Osteoblast (primary cell): Measurements from ENCODE around the gene RAVER1. TPM values are rescaled to one million over a fixed set of nuclear protein-coding genes. Genes with fewer than 3 reads are reported as not detected.
A peak's percentile ranks its signal among the peaks of the same experiment; 100 is the strongest.

Source experiments
- DNase-seq: peaks from one replicate; pipeline ENCODE4 v3.0.0; 2011; ENCODE audit warnings: low spot score, mixed read lengths; ENCODE audit not compliant: insufficient read length; ENCODE audit errors: missing footprints
- H2AFZ ChIP-seq: 2 replicates; pipeline ENCODE4 v1.6.0; 2011; ENCODE audit warnings: mild to moderate bottlenecking, low read length
- H3K27ac ChIP-seq: 2 replicates; pipeline ENCODE4 v1.5.1; 2011; ENCODE audit warnings: mild to moderate bottlenecking, low read depth, low read length, moderate library complexity
- H3K27me3 ChIP-seq: 2 replicates; pipeline ENCODE4 v1.6.0; 2012; ENCODE audit warnings: mild to moderate bottlenecking, control low read depth, inconsistent platforms, low read length, moderate library complexity; ENCODE audit not compliant: insufficient read depth
- H3K36me3 ChIP-seq: 2 replicates; pipeline ENCODE4 v1.5.1; 2011; ENCODE audit warnings: mild to moderate bottlenecking, low read length, control low read depth, moderate library complexity; ENCODE audit not compliant: insufficient read depth
- H3K4me1 ChIP-seq: 2 replicates; pipeline ENCODE4 v1.5.1; 2011; ENCODE audit warnings: mild to moderate bottlenecking, low read length, control low read depth, moderate library complexity; ENCODE audit not compliant: insufficient read depth
- H3K4me2 ChIP-seq: 2 replicates; pipeline ENCODE4 v1.6.0; 2011; ENCODE audit warnings: mild to moderate bottlenecking, low read length; ENCODE audit not compliant: insufficient read depth
- H3K4me3 ChIP-seq: fragments of 200-600 bp; sonication (generic); 3 replicates; pipeline ENCODE4 v1.5.1; 2012; ENCODE audit warnings: mild to moderate bottlenecking, low read length, inconsistent platforms; ENCODE audit not compliant: insufficient read depth
- H3K79me2 ChIP-seq: 2 replicates; pipeline ENCODE4 v1.6.0; 2012; ENCODE audit warnings: mild to moderate bottlenecking, low read length, control low read depth, inconsistent platforms; ENCODE audit not compliant: insufficient read depth
- H3K9me3 ChIP-seq: 2 replicates; pipeline ENCODE4 v1.5.1; 2011; ENCODE audit warnings: low read depth, low read length, control low read depth
- H4K20me1 ChIP-seq: 2 replicates; pipeline ENCODE4 v1.6.0; 2012; ENCODE audit warnings: mild to moderate bottlenecking, low read length, control low read depth; ENCODE audit not compliant: insufficient read depth
- total RNA-seq: library from RNA; depleted of rRNA; stranded (reverse); fragments of >200 nt; gene quantifications from 2 replicates; pipeline ENCODE4 v1.2.3, GENCODE V29; 2012
- TF ChIP-seq, protein P1 (sequence below): IDR thresholded peaks from 2 replicates; pipeline ENCODE4 v1.5.1; 2011; ENCODE audit warnings: mild to moderate bottlenecking, low read depth, low read length, moderate library complexity; ENCODE audit errors: extremely low read depth

Gene RAVER1
- total RNA-seq, 1 donor = 8.0 TPM

DNA sequence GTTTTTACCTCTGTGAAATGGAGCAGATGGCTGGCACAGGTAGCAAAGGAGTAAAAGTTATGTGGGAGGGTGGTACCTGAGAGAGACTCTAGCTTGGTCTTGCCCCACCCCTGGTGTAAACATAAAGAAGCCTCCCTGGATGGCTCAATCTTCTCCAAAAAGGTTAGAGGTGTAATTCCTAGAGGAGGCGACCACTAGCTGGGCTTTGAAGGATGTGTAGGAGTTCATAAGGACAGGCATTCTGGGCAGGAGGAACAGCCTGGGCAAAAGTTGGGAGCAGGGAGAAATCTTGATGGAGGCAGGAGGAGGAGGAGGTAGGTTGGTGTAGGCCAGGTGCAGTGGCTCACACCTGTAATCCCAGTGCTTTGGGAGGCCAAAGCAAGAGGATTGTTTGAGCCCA is 54.4 kb downstream of the RAVER1 start:
- no peaks in the 10 kb centered on the region for H3K4me1 ChIP-seq
- H3K4me3 ChIP-seq = no peak overlapping the region
- H3K9me3 ChIP-seq = no peaks in the 10 kb centered on the region
- DNase-seq = no peak
- H3K36me3 ChIP-seq = no peaks in the 10 kb centered on the region
- TF ChIP-seq, protein P1, sequence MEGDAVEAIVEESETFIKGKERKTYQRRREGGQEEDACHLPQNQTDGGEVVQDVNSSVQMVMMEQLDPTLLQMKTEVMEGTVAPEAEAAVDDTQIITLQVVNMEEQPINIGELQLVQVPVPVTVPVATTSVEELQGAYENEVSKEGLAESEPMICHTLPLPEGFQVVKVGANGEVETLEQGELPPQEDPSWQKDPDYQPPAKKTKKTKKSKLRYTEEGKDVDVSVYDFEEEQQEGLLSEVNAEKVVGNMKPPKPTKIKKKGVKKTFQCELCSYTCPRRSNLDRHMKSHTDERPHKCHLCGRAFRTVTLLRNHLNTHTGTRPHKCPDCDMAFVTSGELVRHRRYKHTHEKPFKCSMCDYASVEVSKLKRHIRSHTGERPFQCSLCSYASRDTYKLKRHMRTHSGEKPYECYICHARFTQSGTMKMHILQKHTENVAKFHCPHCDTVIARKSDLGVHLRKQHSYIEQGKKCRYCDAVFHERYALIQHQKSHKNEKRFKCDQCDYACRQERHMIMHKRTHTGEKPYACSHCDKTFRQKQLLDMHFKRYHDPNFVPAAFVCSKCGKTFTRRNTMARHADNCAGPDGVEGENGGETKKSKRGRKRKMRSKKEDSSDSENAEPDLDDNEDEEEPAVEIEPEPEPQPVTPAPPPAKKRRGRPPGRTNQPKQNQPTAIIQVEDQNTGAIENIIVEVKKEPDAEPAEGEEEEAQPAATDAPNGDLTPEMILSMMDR = no peak
- H4K20me1 ChIP-seq = no peaks in the 10 kb centered on the region
- H2AFZ ChIP-seq = no peak overlapping the region
- H3K27me3 ChIP-seq = no peaks in the 10 kb centered on the region
- no peak overlapping the region for H3K4me2 ChIP-seq
- H3K27ac ChIP-seq = no peak overlapping the region
- no peaks in the 10 kb centered on the region for H3K79me2 ChIP-seq

DNA sequence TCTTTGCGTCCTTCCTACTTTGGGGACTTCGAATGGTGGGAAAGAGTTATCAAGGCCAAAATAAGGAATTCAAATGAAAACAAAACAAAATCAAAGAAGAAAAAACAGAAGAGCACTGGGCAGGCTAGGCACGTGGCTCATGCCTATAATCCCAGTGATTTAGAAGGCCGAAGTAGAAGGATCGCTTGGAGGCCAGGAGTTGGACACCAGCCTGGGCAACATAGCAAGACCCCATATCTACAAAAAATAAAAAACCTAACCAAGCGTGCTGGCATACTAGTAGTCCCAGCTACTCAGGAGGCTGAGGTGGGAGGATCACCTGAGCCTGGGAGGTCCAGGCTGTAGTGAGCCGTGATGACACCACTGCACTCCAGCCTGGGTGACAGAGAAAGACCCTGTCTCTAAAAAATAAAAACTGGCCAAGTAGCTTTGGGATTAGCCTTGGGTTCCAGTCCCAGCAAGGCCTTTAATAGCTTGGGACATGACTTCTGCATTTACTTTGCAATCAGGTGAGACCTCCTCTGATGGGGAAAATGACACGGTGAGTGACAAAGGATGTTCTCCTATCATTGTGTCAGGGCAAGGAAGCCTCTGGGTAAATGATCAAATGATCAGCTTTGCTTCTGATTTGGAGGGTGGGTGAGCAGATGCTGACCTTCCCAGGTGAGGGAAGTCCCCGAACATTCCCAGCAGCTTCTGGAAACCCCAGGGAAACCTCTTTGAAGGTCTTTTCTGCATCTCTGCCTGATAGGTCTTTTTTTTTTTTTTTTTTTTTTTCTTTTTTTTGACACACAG is 55.3 kb downstream of the RAVER1 start:
- Histone ChIP-seq H3K9me3 (no peaks in the 10 kb centered on the region), H3K4me3 (no peak overlapping the region), H2AFZ (no peak overlapping the region), H3K36me3 (no peaks in the 10 kb centered on the region), H3K79me2 (no peaks in the 10 kb centered on the region), H3K4me1 (no peaks in the 10 kb centered on the region), H3K4me2 (no peak overlapping the region), H3K27me3 (no peaks in the 10 kb centered on the region), H4K20me1 (no peaks in the 10 kb centered on the region), H3K27ac (no peak overlapping the region)
- no peak for DNase-seq
- TF ChIP-seq, protein P1 = no peak

DNA sequence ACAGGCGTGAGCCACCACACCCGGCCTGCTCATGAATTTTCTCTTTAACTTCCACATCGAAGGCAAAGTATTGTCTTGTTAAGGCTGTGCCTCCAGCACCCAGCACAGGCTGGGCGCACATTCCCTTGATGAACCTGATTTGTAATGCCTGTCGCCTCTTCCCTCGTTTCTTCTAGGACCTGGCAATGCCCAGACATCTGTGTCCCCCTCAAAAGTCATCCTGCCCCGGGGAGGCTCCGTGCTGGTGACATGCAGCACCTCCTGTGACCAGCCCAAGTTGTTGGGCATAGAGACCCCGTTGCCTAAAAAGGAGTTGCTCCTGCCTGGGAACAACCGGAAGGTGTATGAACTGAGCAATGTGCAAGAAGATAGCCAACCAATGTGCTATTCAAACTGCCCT is 58.7 kb downstream of the RAVER1 start:
- H3K9me3 ChIP-seq = no peaks in the 10 kb centered on the region
- H3K27ac ChIP-seq = no peak overlapping the region
- H3K79me2 ChIP-seq = no peaks in the 10 kb centered on the region
- H4K20me1 ChIP-seq = no peaks in the 10 kb centered on the region
- no peak overlapping the region for H2AFZ ChIP-seq
- no peaks in the 10 kb centered on the region for H3K36me3 ChIP-seq
- H3K4me3 ChIP-seq = no peak overlapping the region
- H3K4me2 ChIP-seq = no peak overlapping the region
- peaks cover 11% of the 10 kb centered on the region for H3K4me1 ChIP-seq
- no peak for DNase-seq
- no peaks in the 10 kb centered on the region for H3K27me3 ChIP-seq
- TF ChIP-seq, protein P1 = no peak

DNA sequence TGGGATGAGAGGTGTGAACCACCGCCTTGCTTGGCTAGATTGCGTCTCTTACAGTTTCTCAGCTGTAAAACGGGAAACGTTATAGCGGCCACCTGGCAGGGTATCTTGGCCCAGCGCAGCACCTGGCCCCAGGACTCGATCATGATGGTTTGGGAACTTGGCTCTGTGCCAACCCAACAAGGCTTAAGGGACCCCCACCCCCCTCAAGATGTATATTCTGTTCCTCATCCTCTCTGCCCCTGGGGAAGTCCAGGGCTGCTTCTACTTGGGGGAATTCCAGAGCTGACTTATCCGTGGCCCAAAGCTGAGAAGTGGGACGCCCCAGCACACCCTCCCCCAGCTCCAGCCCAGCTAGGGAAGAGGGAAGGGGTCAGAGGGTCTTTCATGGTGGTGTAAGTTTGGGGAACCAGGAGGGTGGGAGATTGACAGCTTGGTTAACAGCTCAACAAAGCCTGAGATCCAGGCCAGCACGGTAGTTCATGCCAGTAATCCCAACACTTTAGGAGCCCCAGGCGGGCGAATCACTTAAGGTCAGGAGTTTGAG is 61.7 kb downstream of the RAVER1 start:
- Histone ChIP-seq H3K27ac (no peak overlapping the region), H4K20me1 (no peaks in the 10 kb centered on the region), H3K27me3 (no peaks in the 10 kb centered on the region), H3K4me1 (peaks cover 11% of the 10 kb centered on the region), H3K9me3 (no peaks in the 10 kb centered on the region), H3K4me2 (peak overlapping the region; percentile 74), H3K4me3 (peak overlapping the region; percentile 66), H3K79me2 (no peaks in the 10 kb centered on the region), H2AFZ (peak overlapping the region; percentile 25), H3K36me3 (no peaks in the 10 kb centered on the region)
- TF ChIP-seq, protein P1 = no peak
- DNase-seq = peak; percentile 58
